HepG2 (cell line): ENCODE results near the gene ST3GAL2. TPM values are rescaled to one million over a fixed set of nuclear protein-coding genes. Genes with fewer than 3 reads are reported as not detected.
A peak's percentile ranks its signal among the peaks of the same experiment; 100 is the strongest.

Source experiments
- DRAP1 ChIP-seq: IDR thresholded peaks from 2 replicates; pipeline ENCODE4 v1.6.1; 2016; ENCODE audit warnings: missing genetic modification reagents, missing compliant biosample characterization
- HNRNPL ChIP-seq: fragments of 200-400 bp; formaldehyde crosslinking; IDR thresholded peaks from 2 replicates; pipeline ENCODE4 v1.6.1; 2017; ENCODE audit warnings: mild to moderate bottlenecking, low read depth, low read length
- KAT7 ChIP-seq: IDR thresholded peaks from 2 replicates; pipeline ENCODE4 v1.6.1; 2018; ENCODE audit warnings: borderline replicate concordance, missing compliant biosample characterization
- KAT8 ChIP-seq: IDR thresholded peaks from 2 replicates; pipeline ENCODE4 v1.6.1; 2016; ENCODE audit warnings: missing genetic modification reagents, missing compliant biosample characterization
- MYC ChIP-seq: sonication (generic); formaldehyde crosslinking; IDR thresholded peaks from 2 replicates; pipeline ENCODE4 v1.9.0; 2021; ENCODE audit warnings: missing genetic modification reagents, borderline replicate concordance
- SNAPC2 ChIP-seq: sonication (generic); formaldehyde crosslinking; IDR thresholded peaks from 2 replicates; pipeline ENCODE4 v1.8.1; 2022; ENCODE audit warnings: mild to moderate bottlenecking, missing genetic modification reagents
- ZBTB1 ChIP-seq: sonication (generic); formaldehyde crosslinking; IDR thresholded peaks from 2 replicates; pipeline ENCODE4 v1.4.0; 2020; ENCODE audit warnings: missing genetic modification reagents, borderline replicate concordance
- ZBTB7A ChIP-seq: sonication (generic); formaldehyde crosslinking; IDR thresholded peaks from 2 replicates; pipeline ENCODE4 v1.8.0; 2022; ENCODE audit warnings: mild to moderate bottlenecking, missing genetic modification reagents
- ZEB1 ChIP-seq: IDR thresholded peaks from 2 replicates; pipeline ENCODE4 v1.6.1; 2012; ENCODE audit warnings: mild to moderate bottlenecking, low read depth, inconsistent platforms; ENCODE audit not compliant: insufficient replicate concordance
- ZNF275 ChIP-seq: sonication (generic); formaldehyde crosslinking; IDR thresholded peaks from 2 replicates; pipeline ENCODE4 v1.8.0; 2022; ENCODE audit warnings: missing genetic modification reagents, mild to moderate bottlenecking, inconsistent platforms, borderline replicate concordance
- ZNF281 ChIP-seq: sonication (generic); formaldehyde crosslinking; IDR thresholded peaks from 2 replicates; pipeline ENCODE4 v1.4.0; 2020; ENCODE audit warnings: missing genetic modification reagents, borderline replicate concordance
- ZNF318 ChIP-seq: sonication (generic); formaldehyde crosslinking; IDR thresholded peaks from 2 replicates; pipeline ENCODE4 v1.4.0; 2020; ENCODE audit warnings: mild to moderate bottlenecking, missing genetic modification reagents
- ZNF33B ChIP-seq: sonication (generic); formaldehyde crosslinking; IDR thresholded peaks from 2 replicates; pipeline ENCODE4 v1.5.1; 2020; ENCODE audit warnings: mild to moderate bottlenecking, missing genetic modification reagents
- ZNF350 ChIP-seq: sonication (generic); formaldehyde crosslinking; IDR thresholded peaks from 2 replicates; pipeline ENCODE4 v1.4.0; 2020; ENCODE audit warnings: mild to moderate bottlenecking, low read depth, missing genetic modification reagents, borderline replicate concordance
- ZNF670 ChIP-seq: sonication (generic); formaldehyde crosslinking; IDR thresholded peaks from 2 replicates; pipeline ENCODE4 v1.8.0; 2022; ENCODE audit warnings: mild to moderate bottlenecking, missing genetic modification reagents, borderline replicate concordance
- ZNF883 ChIP-seq: sonication (generic); formaldehyde crosslinking; IDR thresholded peaks from 2 replicates; pipeline ENCODE4 v1.5.1; 2020; ENCODE audit warnings: mild to moderate bottlenecking, missing genetic modification reagents; ENCODE audit errors: not compliant biosample characterization
- polyA plus RNA-seq, 8 experiments: library from polyadenylated mRNA; depleted of rRNA in 3 of 8; stranded (reverse) in 7 of 8; unstranded in 1 of 8; fragments of >200 nt; fragmentation: Illumina TruSeq in 4 of 8; extraction: Trizol in 4 of 8; gene quantifications; 2 replicates each; pipeline versions ENCODE4 v1.2.1 to v1.2.3, GENCODE V29; 2011 to 2016; ENCODE audit warnings: low read depth in 4 of 8, missing spikeins in 1 of 8, mixed read lengths in 1 of 8; ENCODE audit not compliant: insufficient read depth in 1 of 8
- total RNA-seq, 5 experiments: library from RNA; depleted of rRNA; stranded (reverse); fragments of >200 nt; fragmentation: Illumina TruSeq; extraction: Trizol; gene quantifications; 2 replicates each; pipeline ENCODE4 v1.2.3, GENCODE V29; 2016; ENCODE audit warnings: low read depth in 1 of 5

The ST3GAL2 gene
- total and polyA plus RNA-seq, 2 of the 13 experiments (the other 11 are each of a cell fraction or from before 2014, with no cell fraction given), result 16.3 to 24.9 TPM

- TF ChIP-seq ZBTB1, result no peak
- TF ChIP-seq MYC, result no peak; the same call in 1 of the 2 replicates
- TF ChIP-seq ZNF670 (CRISPR knock-in tag), result no peak; the same call in 1 of the 2 replicates
- no peak for TF ChIP-seq KAT8
- TF ChIP-seq DRAP1 (CRISPR knock-in tag), result no peak
- TF ChIP-seq KAT7, result no peak; the same call in 1 of the 2 replicates
- TF ChIP-seq ZEB1, result peak; percentile 16
- no peak for TF ChIP-seq SNAPC2
- TF ChIP-seq ZNF281 (CRISPR knock-in tag), result no peak
- peak; percentile 10; the same call in 1 of the 2 replicates for TF ChIP-seq ZNF318 (CRISPR knock-in tag)
- peak; percentile 20 for TF ChIP-seq ZNF883 (CRISPR knock-in tag)
- no peak for TF ChIP-seq ZNF350 (CRISPR knock-in tag)
- no peak for TF ChIP-seq HNRNPL
- no peak for TF ChIP-seq ZNF275
- no peak for TF ChIP-seq ZBTB7A (CRISPR knock-in tag)
- no peak; the same call in 1 of the 2 replicates for TF ChIP-seq ZNF33B (CRISPR knock-in tag)
Measured at GRCh38 chr16:70380248-70380918, 58.5 kb downstream of the ST3GAL2 start (continued).
